Measurements from ENCODE around the gene GALNT5. TPM values are rescaled to one million over a fixed set of nuclear protein-coding genes. Genes with fewer than 3 reads are reported as not detected.

Gene GALNT5
- total RNA-seq, 1 donor from 2014 or later, result not detected

GRCh38 chr2:157309878-157310277 lies 52.4 kb downstream of the GALNT5 start:
- H3K27me3 Mint-ChIP-seq, result no peaks in the 10 kb centered on the region
- no peak overlapping the region for H3K4me3 Mint-ChIP-seq
- no peak for DNase-seq
- no peak overlapping the region for H3K27ac Mint-ChIP-seq
- H3K4me1 Mint-ChIP-seq, result peaks cover 10% of the 10 kb centered on the region
- H3K36me3 Mint-ChIP-seq (ENCODE audit: low read depth), result no peaks in the 10 kb centered on the region
- H3K9me3 Mint-ChIP-seq, result no peaks in the 10 kb centered on the region
- intact Hi-C loops (cut with micrococcal nuclease), result loop anchor here (10.0 kb wide), 3 partner anchors 315 to 1445 kb away; partner anchors contain the start of gene ACVR1C

- no peaks in the 10 kb centered on the region for H3K36me3 Mint-ChIP-seq (ENCODE audit: low read depth)
- no peak for DNase-seq
- no peaks in the 10 kb centered on the region for H3K27me3 Mint-ChIP-seq
- no peaks in the 10 kb centered on the region for H3K9me3 Mint-ChIP-seq
- intact Hi-C loops (cut with micrococcal nuclease), result loop anchor here (2.0 kb wide), 1 partner anchor 51 kb away; no protein-coding TSS in a partner anchor
- H3K4me3 Mint-ChIP-seq, result no peak overlapping the region
- peaks cover 9% of the 10 kb centered on the region for H3K4me1 Mint-ChIP-seq
- no peak overlapping the region for H3K27ac Mint-ChIP-seq
These were observed 54.2 kb downstream of the GALNT5 start for GRCh38 chr2:157311706-157312105.

GRCh38 chr2:157312866-157313486 lies 55.5 kb downstream of the GALNT5 start:
- Mint-ChIP-seq H3K36me3 (ENCODE audit: low read depth) (no peaks in the 10 kb centered on the region), H3K27me3 (no peaks in the 10 kb centered on the region), H3K9me3 (no peaks in the 10 kb centered on the region), H3K27ac (no peak overlapping the region), H3K4me3 (no peak overlapping the region), H3K4me1 (peaks cover 4% of the 10 kb centered on the region)
- no peak for DNase-seq
- intact Hi-C loops (cut with micrococcal nuclease), result loop anchor here (2.0 kb wide), 1 partner anchor 52 kb away; no protein-coding TSS in a partner anchor

- H3K9me3 Mint-ChIP-seq, result no peaks in the 10 kb centered on the region
- H3K4me3 Mint-ChIP-seq, result no peak overlapping the region
- H3K27me3 Mint-ChIP-seq, result no peaks in the 10 kb centered on the region
These were observed 58.4 kb downstream of the GALNT5 start for GRCh38 chr2:157315901-157316300.

DNA sequence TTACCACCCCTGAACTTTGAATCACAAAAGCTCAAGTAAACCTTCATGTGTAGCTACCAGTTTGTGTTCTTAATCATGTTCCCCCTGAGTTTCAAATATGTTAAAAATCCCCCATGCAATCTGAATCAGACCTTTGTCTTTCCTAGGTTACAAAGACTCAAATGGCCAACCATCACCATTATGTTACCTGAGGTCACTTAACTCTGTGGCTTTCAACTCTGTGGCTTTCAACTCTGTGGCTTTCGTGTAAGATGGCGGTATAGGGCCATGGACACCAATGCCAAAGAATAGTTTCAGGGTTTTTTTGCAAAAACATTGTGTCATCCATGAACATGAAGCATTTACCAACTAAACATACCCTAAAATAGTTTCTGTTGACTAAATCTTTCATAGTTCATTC lies 61.4 kb downstream of the GALNT5 start:
- H3K36me3 Mint-ChIP-seq (ENCODE audit: low read depth), result peaks cover 21% of the 10 kb centered on the region
- H3K27me3 Mint-ChIP-seq, result no peaks in the 10 kb centered on the region
- H3K4me1 Mint-ChIP-seq, result peaks cover 11% of the 10 kb centered on the region
- H3K27ac Mint-ChIP-seq, result no peak overlapping the region
- no peak overlapping the region for H3K4me3 Mint-ChIP-seq
- intact Hi-C loops (cut with micrococcal nuclease), result no loop called here
- H3K9me3 Mint-ChIP-seq, result no peaks in the 10 kb centered on the region
- DNase-seq, result no peak

More at GRCh38 chr2:157315901-157316300, 58.4 kb downstream of the GALNT5 start:
- intact Hi-C loops (cut with micrococcal nuclease), result no loop called here
- peaks cover 8% of the 10 kb centered on the region for H3K36me3 Mint-ChIP-seq (ENCODE audit: low read depth)
- peaks cover 2% of the 10 kb centered on the region for H3K4me1 Mint-ChIP-seq
- no peak overlapping the region for H3K27ac Mint-ChIP-seq
- no peak for DNase-seq

DNA sequence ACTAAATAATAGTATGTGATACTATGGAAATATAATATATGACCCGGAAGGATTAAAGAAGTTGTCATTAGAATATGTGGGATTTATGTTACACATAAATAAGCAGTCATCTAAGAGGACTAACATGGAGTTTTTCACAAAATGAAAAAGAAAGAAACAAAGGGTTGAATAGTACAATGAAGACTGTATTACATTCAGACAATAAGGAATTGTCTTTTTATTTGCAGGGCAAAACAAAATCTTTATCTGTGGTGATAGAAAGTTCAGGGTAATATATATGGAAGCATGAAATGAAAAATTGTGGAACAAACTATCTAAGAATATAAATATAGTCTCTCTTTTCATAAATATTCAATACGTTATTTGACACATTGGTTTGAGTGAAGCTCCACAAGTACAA lies 62.3 kb downstream of the GALNT5 start:
- H3K4me3 Mint-ChIP-seq, result no peak overlapping the region
- intact Hi-C loops (cut with micrococcal nuclease), result no loop called here
- H3K36me3 Mint-ChIP-seq (ENCODE audit: low read depth), result peaks cover 21% of the 10 kb centered on the region
- H3K4me1 Mint-ChIP-seq, result peaks cover 11% of the 10 kb centered on the region
- no peak for DNase-seq
- no peak overlapping the region for H3K27ac Mint-ChIP-seq
- no peaks in the 10 kb centered on the region for H3K9me3 Mint-ChIP-seq
- H3K27me3 Mint-ChIP-seq, result no peaks in the 10 kb centered on the region

GRCh38 chr2:157320409-157320808 lies 62.9 kb downstream of the GALNT5 start:
- Mint-ChIP-seq H3K36me3 (ENCODE audit: low read depth) (peaks cover 22% of the 10 kb centered on the region), H3K4me1 (peaks cover 11% of the 10 kb centered on the region), H3K27ac (no peak overlapping the region), H3K4me3 (no peak overlapping the region), H3K9me3 (no peaks in the 10 kb centered on the region), H3K27me3 (no peaks in the 10 kb centered on the region)
- intact Hi-C loops (cut with micrococcal nuclease), result no loop called here
- DNase-seq, result no peak

DNA sequence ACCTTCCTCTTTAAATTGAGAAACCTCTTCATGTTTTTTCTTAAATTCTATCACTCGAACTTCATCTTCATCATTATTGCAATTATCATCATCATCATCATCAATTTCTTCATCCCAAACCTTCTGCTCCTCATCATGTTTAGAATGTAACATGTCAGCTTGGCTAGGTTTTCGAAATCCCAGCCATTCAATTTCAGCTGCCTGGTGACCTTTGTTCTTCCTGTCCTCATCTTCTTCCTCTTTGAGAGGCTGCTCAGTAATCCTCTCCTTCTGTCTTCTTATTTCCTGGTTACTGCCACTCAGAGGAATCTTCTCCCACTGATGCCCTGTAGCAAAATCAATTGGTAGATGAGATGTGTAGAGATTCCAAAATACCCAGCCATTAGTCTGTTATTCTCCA lies 64.0 kb downstream of the GALNT5 start:
- Mint-ChIP-seq H3K4me3 (no peak overlapping the region), H3K27me3 (no peaks in the 10 kb centered on the region), H3K27ac (no peak overlapping the region), H3K9me3 (no peaks in the 10 kb centered on the region), H3K36me3 (ENCODE audit: low read depth) (peaks cover 22% of the 10 kb centered on the region), H3K4me1 (peaks cover 9% of the 10 kb centered on the region)
- intact Hi-C loops (cut with micrococcal nuclease), result no loop called here
- no peak for DNase-seq

- H3K4me1 Mint-ChIP-seq, result peaks cover 14% of the 10 kb centered on the region
- H3K27me3 Mint-ChIP-seq, result no peaks in the 10 kb centered on the region
- no peaks in the 10 kb centered on the region for H3K9me3 Mint-ChIP-seq
- H3K36me3 Mint-ChIP-seq (ENCODE audit: low read depth), result peaks cover 22% of the 10 kb centered on the region
- intact Hi-C loops (cut with micrococcal nuclease), result no loop called here
- H3K4me3 Mint-ChIP-seq, result no peak overlapping the region
- no peak overlapping the region for H3K27ac Mint-ChIP-seq
- no peak for DNase-seq
These were observed 64.9 kb downstream of the GALNT5 start for GRCh38 chr2:157322432-157322831.

GRCh38 chr2:157324331-157324843 lies 66.9 kb downstream of the GALNT5 start:
- no peak overlapping the region for H3K27ac Mint-ChIP-seq
- H3K27me3 Mint-ChIP-seq, result no peaks in the 10 kb centered on the region
- H3K36me3 Mint-ChIP-seq (ENCODE audit: low read depth), result peaks cover 19% of the 10 kb centered on the region
- no peak for DNase-seq
- intact Hi-C loops (cut with micrococcal nuclease), result no loop called here
- H3K9me3 Mint-ChIP-seq, result no peaks in the 10 kb centered on the region
- H3K4me3 Mint-ChIP-seq, result no peak overlapping the region
- peaks cover 24% of the 10 kb centered on the region for H3K4me1 Mint-ChIP-seq

GRCh38 chr2:157325786-157326185 lies 68.3 kb downstream of the GALNT5 start, which contains the start of gene ERMN:
ERMN (minus strand) TSS chr2:157325824; CDS start chr2:157325642, 182 bp downstream.
- Mint-ChIP-seq H3K36me3 (ENCODE audit: low read depth) (peaks cover 14% of the 10 kb centered on the region), H3K4me1 (peaks cover 27% of the 10 kb centered on the region)

GRCh38 chr2:157326698-157327097 lies 69.2 kb downstream of the GALNT5 start:
- Mint-ChIP-seq H3K27me3 (no peaks in the 10 kb centered on the region), H3K4me1 (peaks cover 31% of the 10 kb centered on the region), H3K36me3 (ENCODE audit: low read depth) (peaks cover 9% of the 10 kb centered on the region), H3K9me3 (no peaks in the 10 kb centered on the region), H3K4me3 (no peak overlapping the region), H3K27ac (no peak overlapping the region)
- DNase-seq, result no peak
- intact Hi-C loops (cut with micrococcal nuclease), result loop anchor here (1.0 to 2.0 kb wide), 5 partner anchors 24 to 271 kb away; partner anchors contain the start of gene CYTIP

More at GRCh38 chr2:157325786-157326185, 68.3 kb downstream of the GALNT5 start, which contains the start of gene ERMN:
- Mint-ChIP-seq H3K27me3 (no peaks in the 10 kb centered on the region), H3K27ac (no peak within 1 kb of the TSS), H3K4me3 (no peak within 1 kb of the TSS), H3K9me3 (no peaks in the 10 kb centered on the region)
- DNase-seq, result no peak
- intact Hi-C loops (cut with micrococcal nuclease), result loop anchor here (2.0 kb wide), 3 partner anchors 23 to 151 kb away; no protein-coding TSS in a partner anchor

DNA sequence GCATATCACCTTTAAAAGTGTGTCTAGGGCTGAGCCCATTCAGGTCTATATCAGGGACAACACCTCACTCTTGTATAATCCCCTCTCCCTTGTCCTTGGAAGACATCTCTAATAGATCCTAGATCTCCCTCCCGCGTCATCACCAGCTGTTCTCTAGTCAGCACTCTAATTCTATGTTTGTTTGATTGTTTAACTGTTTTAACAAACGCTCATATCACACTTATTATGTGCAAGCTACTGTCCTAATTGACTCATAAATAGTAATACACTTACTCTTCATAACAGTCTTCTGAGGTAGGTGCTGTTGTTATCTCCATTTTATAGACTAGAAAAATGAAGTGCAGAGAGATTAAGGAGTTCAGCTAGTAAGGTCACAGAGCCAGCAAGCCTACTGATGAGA lies 69.7 kb downstream of the GALNT5 start:
- Mint-ChIP-seq H3K4me3 (peak overlapping the region; percentile 32), H3K4me1 (peaks cover 33% of the 10 kb centered on the region), H3K27me3 (no peaks in the 10 kb centered on the region), H3K9me3 (no peaks in the 10 kb centered on the region), H3K36me3 (ENCODE audit: low read depth) (peaks cover 8% of the 10 kb centered on the region), H3K27ac (peak overlapping the region; percentile 34)
- DNase-seq, result no peak
- intact Hi-C loops (cut with micrococcal nuclease), result loop anchor here (1.0 to 2.0 kb wide), 5 partner anchors 24 to 270 kb away; partner anchors contain the start of gene CYTIP
